HG02870 (cell line): ENCODE results near the gene RAB6A.
A peak's percentile ranks its signal among the peaks of the same experiment; 100 is the strongest.
"Not testable (repeated sequence)": the region's sequence is repeated elsewhere in the genome, so short reads cannot be mapped to it uniquely, and the experiment has no call there.

Source experiments
- ATAC-seq: cut with Tn5 transposase; IDR thresholded peaks from one replicate; pipeline ENCODE4 v1.9.1; 2021; ENCODE audit warnings: mild to moderate bottlenecking, moderate library complexity; ENCODE audit not compliant: unreplicated experiment

Gene RAB6A

DNA sequence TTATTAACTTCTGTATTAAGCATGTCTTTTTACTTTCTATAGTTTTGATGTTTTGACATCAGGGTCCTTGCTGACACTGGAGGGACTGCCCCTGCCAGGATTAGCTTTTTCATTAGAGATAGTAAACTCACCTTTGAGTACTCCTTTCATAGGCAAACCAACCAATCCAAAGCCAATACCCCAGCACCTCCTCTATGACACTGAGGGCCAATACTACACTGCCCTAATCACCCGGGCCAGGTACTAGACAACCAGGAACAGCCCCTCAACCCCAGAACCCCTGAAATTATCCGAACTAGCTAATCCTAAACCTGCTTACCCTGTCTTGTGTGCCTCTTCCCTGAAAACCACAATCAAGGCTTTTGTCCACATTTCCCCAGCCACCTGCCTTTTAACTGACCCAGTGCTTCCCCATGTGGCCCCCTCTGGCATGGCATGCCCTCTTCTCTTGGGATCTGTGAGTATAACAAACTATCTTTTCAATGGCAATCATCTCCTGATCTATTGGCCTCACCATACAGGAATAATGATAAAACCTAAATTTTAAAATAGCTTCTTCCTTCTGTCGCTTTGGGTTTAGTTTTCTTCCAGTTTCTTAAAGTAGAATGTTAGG is 31.2 kb downstream of the RAB6A start:
- ATAC-seq, result no peak

DNA sequence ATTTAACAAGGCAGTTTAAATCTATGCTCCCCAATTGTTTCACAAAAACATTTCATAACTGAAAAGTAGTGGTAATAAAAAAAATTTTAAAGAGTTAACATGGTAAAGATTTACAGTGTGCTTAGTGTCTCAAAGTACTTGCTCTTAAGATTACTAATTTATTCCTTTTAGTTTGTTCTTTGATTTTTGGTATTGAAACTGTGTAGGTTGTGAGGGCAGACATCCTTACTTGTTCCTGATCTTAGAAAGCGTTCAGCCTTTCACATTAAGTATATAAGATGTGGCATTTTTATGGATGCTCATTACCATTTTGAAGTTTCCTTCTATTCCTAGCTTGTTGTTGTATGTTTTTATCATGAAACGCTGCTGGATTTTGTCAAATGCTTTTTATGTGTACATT is 32.9 kb downstream of the RAB6A start:
- ATAC-seq, result no peak

DNA sequence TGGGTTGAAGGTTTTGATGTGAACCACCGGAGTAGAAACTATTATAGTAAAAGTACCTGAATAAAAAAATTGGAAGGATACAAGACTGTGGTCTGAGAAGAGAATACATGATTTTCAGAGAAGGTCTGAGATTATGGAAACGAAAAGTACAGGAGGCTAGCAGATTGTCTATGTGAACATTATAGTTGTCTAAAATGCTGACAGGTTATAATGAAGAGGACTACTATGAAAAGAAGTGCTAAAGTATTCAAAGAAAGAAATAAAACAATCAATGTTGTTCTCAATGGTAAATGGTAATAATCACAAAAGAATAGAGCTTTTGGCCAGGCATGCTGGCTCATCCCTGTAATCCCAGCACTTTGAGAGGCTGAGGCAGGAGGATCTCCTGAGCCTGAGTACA is 34.0 kb downstream of the RAB6A start:
- no peak for ATAC-seq

DNA sequence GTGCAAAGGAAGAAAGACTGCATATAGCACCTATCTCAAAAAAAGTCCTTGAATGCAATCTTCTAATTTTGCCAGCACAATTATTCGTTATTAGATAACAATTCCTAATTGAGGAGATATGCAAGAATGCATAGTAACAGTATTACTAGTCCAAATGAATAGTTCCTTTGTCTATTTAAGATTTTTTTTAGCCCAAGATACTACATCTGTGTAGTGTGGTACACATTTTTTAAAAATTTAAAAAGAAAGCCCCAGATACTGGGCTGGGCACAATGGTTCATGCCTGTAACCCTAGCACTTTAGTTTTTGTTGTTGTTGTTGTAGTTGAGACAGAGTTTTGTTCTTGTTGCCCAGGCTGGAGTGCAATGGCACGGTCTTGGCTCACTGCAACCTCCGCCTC is 43.7 kb downstream of the RAB6A start:
- no peak for ATAC-seq

DNA sequence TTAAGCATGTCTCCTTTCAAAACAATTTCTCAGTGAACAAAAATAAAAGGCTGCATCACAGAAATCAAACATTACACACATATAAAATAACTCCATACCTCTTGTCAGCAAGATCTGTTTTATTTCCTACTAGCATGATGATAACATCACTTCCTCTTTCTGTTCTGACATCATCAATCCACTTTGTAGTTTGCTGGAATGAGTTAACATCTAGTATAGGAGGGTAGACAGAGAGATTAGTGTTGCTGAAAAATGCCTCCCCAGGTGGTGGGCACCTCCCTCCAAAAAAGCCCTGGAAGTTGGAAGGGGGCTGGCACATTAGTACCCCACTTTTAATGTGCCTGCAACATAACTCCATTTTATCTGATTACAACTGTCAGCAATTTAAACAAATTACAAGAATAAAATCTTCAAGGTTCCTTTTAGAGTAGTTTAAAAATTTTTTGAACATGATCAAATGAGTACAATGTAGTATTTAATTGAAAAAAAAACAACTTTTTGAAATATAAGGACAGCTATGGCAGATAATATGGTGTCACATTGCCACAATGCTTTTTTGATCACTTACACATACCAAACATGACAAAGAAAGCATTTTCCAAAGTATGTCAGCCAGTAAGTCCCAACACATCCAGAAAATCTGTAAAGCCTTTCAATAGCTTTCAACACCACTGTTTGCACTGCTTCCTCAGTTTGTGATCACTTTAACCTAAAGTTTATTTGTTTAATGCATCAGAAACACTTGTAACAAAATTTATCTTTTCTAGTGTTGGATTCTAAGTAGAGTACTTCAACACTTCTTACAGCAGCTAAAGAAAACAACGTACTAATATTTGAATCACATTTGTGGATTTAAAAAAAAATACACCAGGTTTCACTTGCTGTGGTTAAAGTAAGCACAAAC is 44.5 kb downstream of the RAB6A start:
- no peak for ATAC-seq

DNA sequence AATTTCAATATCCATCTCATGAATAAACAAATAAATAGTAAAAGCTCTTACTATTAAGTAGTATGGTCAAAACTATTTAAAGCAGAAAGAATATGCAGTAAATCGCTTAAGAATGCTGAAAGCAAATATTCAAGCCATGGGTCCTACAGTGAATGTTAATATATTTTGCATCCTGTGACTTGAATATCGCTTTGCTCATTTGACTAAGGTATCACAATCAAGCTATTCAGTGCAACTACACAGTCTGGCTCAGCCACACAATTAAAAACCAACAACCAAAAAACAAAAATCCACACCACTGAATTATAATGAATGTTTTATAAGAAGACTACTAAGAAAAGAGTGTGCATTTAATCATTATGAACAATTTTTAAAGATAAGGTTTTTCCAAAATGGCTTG is 45.3 kb downstream of the RAB6A start:
- ATAC-seq, result no peak

DNA sequence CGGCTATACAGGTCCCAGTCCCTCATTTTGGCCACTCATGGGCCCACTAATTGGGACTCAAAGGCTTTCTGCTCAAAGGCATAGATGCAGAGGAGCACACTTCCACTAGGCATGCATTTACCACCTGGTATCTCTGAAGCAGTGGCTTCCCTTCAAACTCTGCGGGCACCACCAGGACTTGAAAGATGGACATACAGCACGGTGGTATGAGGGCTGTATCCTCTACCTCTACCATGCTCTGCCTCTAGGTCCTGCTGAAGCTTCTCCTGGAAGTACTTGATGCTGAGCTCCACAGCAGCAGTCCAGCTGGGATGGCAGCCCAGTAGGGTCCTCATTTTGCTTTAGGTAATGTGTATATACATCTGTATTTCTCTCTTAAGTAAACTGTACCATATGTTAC is 49.9 kb downstream of the RAB6A start:
- no peak for ATAC-seq

DNA sequence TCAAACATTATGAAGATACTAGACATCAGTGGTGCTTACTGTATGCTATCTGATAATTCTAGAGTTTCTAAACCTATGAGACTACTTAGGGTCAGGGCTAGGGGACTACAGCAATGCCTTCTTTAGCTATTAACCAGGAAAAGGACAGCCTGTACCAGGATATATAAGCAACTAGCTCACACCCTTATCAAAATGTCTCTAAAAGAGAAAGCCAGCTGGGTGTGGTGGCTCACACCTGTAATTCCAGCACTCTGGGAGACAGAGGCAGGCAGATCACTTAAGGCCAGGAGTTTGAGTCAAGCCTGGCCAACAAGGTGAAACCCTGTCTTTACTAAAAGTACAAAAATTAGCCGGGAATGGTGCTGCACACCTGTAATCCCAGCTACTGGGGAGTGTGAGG is 55.8 kb downstream of the RAB6A start:
- no peak for ATAC-seq

DNA sequence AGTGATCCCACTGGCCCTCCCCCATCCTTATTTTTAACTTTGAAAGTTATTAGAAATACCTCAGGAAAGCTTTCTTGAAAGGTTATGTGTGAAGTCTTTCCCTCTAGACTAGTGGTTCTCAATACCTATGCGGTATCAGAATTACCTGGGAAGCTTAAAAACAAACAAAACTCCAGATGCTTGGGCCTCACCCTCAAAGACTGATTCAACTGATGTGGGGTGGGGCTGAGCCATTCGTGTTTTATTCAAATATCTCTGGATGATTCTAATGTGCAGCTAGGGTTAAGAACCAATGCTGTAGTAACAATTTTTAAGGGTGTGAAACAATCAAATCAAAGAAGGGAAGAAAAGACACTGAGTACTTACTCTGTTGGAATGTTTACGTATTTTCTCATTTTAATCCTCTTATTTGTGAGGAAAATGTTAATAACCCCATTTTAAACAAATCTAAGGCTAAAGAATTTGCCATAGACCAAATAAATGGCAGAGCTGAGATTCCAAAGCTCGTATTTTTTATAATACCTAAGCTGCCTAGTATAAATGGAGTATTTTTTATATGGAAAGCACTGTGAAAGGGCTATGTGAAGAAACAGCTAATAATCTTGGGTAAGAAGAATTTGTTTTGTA is 66.9 kb downstream of the RAB6A start:
- no peak for ATAC-seq

DNA sequence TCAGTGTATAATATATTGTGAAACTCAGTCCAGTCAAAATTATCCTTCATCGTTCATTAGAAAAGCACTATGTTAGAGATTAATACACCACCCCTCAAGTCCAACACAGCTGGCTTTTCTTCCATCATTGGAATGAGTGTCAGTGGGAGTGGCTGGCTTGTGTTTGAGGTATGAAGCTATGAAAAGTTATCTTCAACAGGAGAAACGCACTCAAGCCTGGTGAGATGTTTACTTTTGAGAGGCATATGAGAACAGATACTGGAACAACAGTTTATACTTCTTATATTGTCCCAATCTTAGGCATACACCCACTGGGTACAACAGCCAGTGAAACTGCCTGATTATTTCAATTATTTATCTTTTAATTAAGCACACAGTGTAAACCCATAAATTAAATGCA is 80.2 kb downstream of the RAB6A start:
- no peak for ATAC-seq

DNA sequence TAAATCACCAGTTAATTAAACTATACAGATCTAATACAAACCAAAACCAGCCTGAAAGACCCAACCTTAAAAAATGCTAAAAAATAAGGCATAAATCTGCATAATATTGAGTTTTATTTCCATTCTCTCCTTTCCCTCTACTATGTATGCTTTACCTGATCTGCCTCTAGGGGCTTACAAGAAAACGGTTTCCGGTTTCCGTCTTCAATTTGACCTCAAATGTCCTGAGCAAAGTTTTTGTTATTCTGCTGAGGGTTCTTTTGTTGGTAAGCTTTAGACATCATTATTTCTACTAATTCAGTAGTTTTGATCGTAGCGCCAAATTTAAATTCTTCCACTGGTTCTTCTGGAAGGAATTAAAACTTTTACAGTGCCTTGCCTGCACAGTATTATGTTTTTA is 84.3 kb downstream of the RAB6A start:
- not testable (repeated sequence) for ATAC-seq

DNA sequence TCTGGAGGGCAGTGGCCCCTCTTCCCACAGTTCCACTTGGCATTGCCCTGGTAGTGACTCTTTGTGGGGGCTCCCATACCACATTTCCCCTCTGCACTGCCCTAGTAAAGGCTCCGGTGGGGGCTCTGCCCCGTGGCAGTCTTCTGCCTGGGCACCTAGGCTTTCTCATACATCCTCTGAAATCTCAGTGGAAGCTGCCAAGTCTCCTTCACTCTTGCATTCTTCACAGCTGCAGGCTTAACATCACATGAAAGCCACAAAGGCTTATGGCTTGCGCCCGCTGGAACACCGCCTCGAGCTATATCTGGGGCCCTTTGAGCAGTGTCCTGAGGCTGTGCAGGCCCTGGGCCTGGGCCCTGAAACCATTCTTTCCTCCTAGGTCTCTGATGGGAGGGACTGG is 89.2 kb downstream of the RAB6A start:
- no peak for ATAC-seq

DNA sequence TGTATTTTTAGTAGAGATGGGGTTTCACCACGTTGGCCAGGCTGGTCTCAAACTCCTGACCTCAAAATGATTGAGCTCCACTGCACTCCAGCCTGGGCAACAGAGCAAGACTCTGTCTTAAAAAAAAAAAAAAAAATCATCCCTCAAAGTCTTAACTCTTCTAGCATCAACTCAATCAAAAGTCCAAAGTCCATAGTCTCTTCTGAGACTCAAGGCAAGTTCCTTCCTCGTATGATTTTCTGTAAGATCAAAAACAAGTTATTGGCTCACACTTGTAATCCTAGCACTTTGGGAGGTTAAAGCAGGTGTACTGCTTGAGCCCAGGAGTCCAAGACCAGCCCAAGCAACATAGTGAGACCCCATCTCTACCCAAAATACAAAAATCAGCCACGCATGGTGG is 90.1 kb downstream of the RAB6A start:
- no peak for ATAC-seq

DNA sequence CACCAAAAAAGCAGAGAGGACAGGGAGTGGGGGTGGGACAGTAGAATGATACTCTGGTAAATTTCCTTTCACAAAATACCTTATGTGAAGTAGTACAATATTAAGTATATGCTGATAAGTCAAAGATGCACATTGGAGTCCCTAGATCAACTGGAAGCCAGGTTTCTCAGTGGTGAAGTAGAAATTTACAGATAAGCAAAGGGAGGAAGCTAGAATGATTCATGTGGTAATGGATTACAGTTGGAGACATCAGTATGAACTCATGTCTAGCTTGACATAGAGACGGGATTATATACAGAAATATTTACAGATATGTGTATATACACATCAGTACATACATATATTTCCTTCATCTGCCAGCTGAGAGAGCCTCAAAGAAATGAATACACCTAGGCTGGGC is 93.0 kb downstream of the RAB6A start:
- no peak for ATAC-seq

DNA sequence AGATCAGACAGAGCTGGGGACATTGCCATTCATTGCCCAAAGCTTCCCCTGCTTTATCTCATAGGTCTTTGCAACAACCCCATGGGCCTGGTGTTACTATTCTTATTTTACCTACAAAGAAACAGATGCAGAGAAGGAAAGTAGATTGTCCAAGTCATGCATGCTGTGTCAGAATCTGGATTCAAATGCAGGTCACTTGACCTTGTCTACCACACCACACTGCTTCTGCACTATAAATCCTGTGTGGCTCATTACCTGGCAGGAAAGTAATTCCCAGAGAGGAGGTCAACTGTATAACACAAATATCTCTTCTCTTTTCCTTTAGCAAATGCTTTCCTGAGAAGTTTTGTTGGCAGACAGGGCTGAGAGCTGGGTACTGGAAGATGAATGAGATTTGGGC is 96.0 kb downstream of the RAB6A start:
- ATAC-seq, result no peak

DNA sequence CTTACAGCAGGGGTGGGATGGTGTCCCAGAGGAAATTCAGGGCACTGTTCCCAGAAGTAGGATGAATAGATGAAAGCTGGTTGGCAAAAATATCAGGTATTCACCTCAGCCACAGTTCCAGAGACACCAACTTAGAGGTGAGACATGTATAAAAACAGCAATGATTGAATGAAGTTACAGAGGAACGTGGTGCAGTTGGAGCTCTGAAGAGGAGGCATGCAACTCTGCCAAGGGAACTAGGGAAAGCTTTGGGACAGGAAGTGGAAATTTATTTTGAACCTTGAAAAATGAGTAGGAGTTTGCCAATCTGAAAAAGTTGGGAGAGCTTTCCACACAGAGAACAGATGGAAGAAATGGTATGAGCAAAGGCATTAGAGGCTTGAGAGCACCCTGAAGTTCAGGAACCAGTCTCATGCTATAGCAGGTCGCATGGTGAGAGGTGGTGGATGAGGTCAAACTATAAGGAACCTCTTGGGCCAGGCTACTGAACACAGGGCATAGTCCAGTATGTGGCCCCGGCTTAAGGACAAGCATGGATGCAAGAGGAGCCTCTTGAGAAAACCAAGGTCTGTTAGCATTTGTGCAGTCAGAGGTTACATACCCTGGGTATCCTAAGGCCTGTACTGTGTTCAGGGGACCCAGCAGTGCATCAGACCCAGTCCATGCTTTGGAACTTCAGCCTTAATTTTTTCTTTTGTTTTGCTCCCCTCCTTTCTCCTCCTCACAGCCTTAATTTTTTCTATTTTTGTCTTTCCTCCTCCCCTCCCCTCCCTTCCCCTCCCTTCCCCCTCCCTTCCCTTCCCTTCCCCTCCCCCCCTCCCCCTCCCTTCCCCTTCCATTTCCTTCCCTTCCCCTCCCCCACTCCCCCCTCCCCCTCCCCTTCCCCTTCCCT is 97.0 kb downstream of the RAB6A start:
- no peak for ATAC-seq

DNA sequence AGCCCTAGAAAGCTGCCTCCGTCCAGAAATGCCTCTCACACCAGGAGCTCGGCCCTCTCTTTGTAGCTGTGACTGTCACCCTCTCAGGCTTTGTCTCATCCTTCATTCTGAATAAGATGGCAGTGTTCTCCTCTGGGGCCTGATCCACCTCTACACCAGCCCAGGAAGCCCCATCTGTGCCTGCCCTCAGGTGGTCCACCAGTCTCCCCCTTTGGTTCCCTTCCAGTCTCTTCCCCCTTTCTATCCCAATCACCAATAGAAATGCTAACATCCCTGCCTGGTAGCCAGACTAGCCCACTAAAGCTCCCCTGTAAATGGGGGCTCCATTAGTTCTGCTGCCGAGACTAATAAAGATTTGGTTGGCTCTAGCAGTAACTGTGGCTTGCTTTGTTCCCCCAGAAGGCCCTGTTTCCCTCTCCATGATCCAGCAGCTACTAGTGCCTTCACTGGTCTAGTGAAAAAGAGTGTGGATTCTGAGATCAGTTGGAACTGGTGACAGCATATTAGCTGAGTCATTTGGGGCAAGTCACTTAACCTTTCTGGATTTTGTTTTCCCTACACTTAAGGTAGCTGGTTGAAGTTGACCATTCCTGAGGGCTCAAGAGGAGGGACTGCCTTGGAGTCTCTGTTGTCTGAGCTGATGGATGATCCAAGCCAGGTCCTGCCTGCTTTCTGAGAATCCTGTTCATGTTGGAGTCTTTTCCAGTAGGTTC is 98.3 kb downstream of the RAB6A start:
- no peak for ATAC-seq

DNA sequence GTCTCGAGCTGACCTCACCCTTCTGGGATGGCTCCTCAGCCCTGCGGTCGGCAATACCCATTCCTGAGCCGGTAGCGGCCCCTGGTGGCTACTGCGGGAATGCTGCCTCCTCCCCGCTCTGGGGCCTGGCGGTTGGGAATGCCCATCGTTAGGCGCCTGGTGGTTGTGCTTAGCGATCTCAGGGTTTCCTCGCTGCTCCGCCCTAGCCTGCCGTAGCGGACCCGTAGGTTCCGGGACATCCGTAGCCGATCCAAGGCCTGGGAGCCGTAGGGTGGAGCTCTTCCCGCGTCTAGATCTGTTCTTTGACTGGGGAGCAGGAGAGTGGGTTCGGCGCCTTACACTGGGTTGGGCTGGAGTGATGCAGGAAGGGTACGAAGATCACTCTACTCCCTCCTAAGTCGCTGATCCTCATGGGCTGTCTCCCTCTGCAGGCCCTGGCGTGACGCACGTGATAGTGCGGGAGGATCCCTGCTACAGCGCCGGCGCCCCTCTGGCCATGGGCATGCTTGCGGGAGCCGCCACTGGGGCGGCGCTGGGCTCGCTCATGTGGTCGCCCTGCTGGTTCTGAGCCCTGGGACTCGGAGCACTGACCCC is 99.7 kb downstream of the RAB6A start:
- ATAC-seq, result peak; percentile 78

DNA sequence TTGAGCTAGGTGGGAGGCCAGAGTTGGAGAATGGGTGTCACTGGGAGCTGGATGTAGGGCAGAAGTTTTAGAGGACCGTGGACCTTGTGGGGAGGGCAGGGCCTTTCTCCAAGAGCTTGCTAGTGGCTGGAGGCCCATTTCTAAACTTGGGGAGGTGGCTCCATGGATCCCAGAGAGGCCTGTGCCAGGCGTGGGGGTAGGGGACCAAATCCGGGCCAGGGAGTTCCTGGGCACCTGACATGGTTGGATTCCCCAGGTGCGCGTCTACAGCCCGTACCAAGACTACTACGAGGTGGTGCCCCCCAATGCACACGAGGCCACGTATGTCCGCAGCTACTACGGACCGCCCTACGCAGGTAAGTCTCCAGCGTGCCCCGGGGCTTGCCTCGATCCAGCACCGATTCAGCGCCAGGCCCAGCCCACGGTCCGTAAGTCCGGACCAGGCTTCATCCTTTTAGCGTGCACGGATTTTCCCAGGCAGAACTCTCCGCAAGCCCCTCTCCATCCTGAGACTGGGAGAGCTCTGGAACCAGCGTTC is 100.3 kb downstream of the RAB6A start:
- ATAC-seq, result no peak

DNA sequence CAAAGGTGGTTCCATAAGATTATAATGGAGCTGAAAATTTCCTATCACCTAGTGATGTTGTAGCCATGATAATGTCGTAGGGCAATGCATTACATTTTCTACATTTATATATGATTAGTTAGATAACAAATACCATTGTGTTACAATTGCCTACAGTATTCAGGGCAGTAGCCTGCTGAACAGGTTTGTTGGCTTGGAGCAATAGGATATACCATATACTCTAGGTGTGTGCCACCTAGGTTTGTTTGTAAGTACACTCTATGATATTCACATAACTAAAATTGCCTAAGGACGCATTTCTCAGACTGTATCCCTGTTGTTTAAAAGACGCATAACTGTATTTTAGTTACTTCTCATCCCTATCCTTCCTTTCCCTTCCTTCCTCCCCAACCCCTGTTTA is 100.9 kb downstream of the RAB6A start:
- no peak for ATAC-seq
